T-cell (primary cell): ENCODE measurements around the gene NKTR. TPM values are rescaled to one million over a fixed set of nuclear protein-coding genes. Genes with fewer than 3 reads are reported as not detected.

Source experiments
- ATAC-seq, 4 experiments: fragments of 200-7000 bp in 3 of 4; fragments of 150-1000 bp in 1 of 4; cut with Tn5 transposase; replicated peaks in 1 of 4; 1 replicate in 3 of 4; 2 replicates in 1 of 4; pipeline ENCODE4 v1.10.0; 2021; ENCODE audit warnings: moderate library complexity in 3 of 4, mild to moderate bottlenecking in 2 of 4, moderate number of reproducible peaks in 1 of 4
- CTCF ChIA-PET, 2 donors: fragments of 300-600 bp; sonication (Branson Sonifier 250); formaldehyde crosslinking; loops; one replicate each; lab custom pipeline; 2022; ENCODE audit warnings: antibody characterized with exemption in 2 of 2; lab: Charles Lee
- POLR2A ChIA-PET, 2 donors: fragments of 300-600 bp; sonication (Branson Sonifier 250); formaldehyde crosslinking; loops; one replicate each; lab custom pipeline; 2022; ENCODE audit warnings: antibody characterized with exemption in 2 of 2; lab: Charles Lee
- DNase-seq, 35 experiments: peaks; one replicate each; pipeline versions ENCODE4 v3.0.0 to v3.0.0-alpha.2; 2013 to 2023
- H3K27ac ChIP-seq: one replicate; pipeline ENCODE4 v1.5.1; 2013; ENCODE audit warnings: low read length
- H3K27me3 ChIP-seq, 2 experiments: replicated peaks in 1 of 2; 1 replicate in 1 of 2; 2 replicates in 1 of 2; pipeline versions ENCODE4 v1.6.1 to v1.7.0; 2013; ENCODE audit warnings: low read length in 1 of 2, mixed read lengths in 1 of 2; ENCODE audit not compliant: control insufficient read depth in 2 of 2, insufficient read depth in 2 of 2; ENCODE audit errors: extremely low read depth in 1 of 2
- H3K36me3 ChIP-seq, 2 donors: 1 replicate in 1 of 2; 2 replicates in 1 of 2; pipeline versions ENCODE4 v1.6.1 to v1.7.0; 2013; ENCODE audit warnings: low read length in 1 of 2; ENCODE audit not compliant: control insufficient read depth in 2 of 2, insufficient read depth in 1 of 2; ENCODE audit errors: extremely low read depth in 1 of 2
- H3K4me1 ChIP-seq, 2 experiments: 1 replicate in 1 of 2; 2 replicates in 1 of 2; pipeline versions ENCODE4 v1.6.1 to v1.7.0; 2013; ENCODE audit warnings: low read length in 2 of 2, mixed read lengths in 1 of 2; ENCODE audit not compliant: insufficient read depth in 2 of 2, control insufficient read depth in 1 of 2; ENCODE audit errors: extremely low read depth in 1 of 2
- H3K4me3 ChIP-seq, 2 donors: 1 replicate in 1 of 2; 2 replicates in 1 of 2; pipeline versions ENCODE4 v1.5.1 to v1.7.0; 2013; ENCODE audit warnings: mild to moderate bottlenecking in 2 of 2, low read length in 1 of 2, moderate library complexity in 1 of 2; ENCODE audit not compliant: control insufficient read depth in 1 of 2; ENCODE audit errors: extremely low read depth in 1 of 2
- H3K9me3 ChIP-seq: 2 replicates; pipeline ENCODE4 v1.7.0; 2013
- H3K27ac Mint-ChIP-seq, 2 donors: one replicate each; pipeline ENCODE4 v1.8.0; 2020 to 2021; ENCODE audit warnings: mild to moderate bottlenecking in 2 of 2, mixed read lengths in 2 of 2
- H3K27me3 Mint-ChIP-seq, 2 donors: one replicate each; pipeline ENCODE4 v1.8.0; 2021 to 2022; ENCODE audit warnings: mixed read lengths in 2 of 2
- H3K36me3 Mint-ChIP-seq: one replicate; pipeline ENCODE4 v1.8.0; 2021; ENCODE audit warnings: mixed read lengths
- H3K4me1 Mint-ChIP-seq, 3 donors: one replicate each; pipeline ENCODE4 v1.8.0; 2020 to 2022; ENCODE audit warnings: mixed read lengths in 3 of 3, mild to moderate bottlenecking in 1 of 3
- H3K4me3 Mint-ChIP-seq, 3 donors: one replicate each; pipeline ENCODE4 v1.8.0; 2020 to 2022; ENCODE audit warnings: mild to moderate bottlenecking in 3 of 3, mixed read lengths in 3 of 3, moderate library complexity in 3 of 3
- H3K9me3 Mint-ChIP-seq, 3 donors: one replicate each; pipeline ENCODE4 v1.8.0; 2020 to 2022; ENCODE audit warnings: mixed read lengths in 3 of 3
- WGBS: methylation state at CpG from one replicate; pipeline ENCODE4 v1.1.5; 2013; ENCODE audit warnings: missing lambda C conversion rate; ENCODE audit not compliant: insufficient coverage; 5-methylcytosine and 5-hydroxymethylcytosine counted together
- total RNA-seq, 35 experiments: library from RNA in 6 of 35; stranded (reverse) in 6 of 35; fragments of 120-200 nt in 1 of 35; gene quantifications; one replicate each; pipeline versions ENCODE4 v1.2.1 to v1.2.4 and lab custom pipeline; 2013 to 2026

Gene NKTR
- total RNA-seq, 5 donors from 2014 or later (not counting 1 experiment from before 2014, with no cell fraction given) = 185 to 252 (median 209) TPM

- ATAC-seq (no peak), DNase-seq (no peak)
- Mint-ChIP-seq H3K27ac (no peak overlapping the region), H3K27me3 (peaks cover 5 to 9% of the 10 kb centered on the region in 2 donors), H3K9me3 (no peaks in the 10 kb centered on the region), H3K4me1 (peaks cover 0 to 7% (median 5%) of the 10 kb centered on the region in 3 donors), H3K4me3 (no peak overlapping the region), H3K36me3 (no peaks in the 10 kb centered on the region)
- CTCF ChIA-PET = no interaction called here
- no peak overlapping the region for H3K4me3 ChIP-seq
- no peaks in the 10 kb centered on the region for H3K36me3 ChIP-seq
- peaks cover 0 to 46% of the 10 kb centered on the region in 2 experiments for H3K27me3 ChIP-seq
- H3K4me1 ChIP-seq = peaks cover 0 to 12% of the 10 kb centered on the region in 2 experiments
- POLR2A ChIA-PET = no interaction called here
- no peaks in the 10 kb centered on the region for H3K9me3 ChIP-seq
- H3K27ac ChIP-seq = no peak overlapping the region
Measured at GRCh38 chr3:42694366-42694765, 93.9 kb downstream of the NKTR start.

GRCh38 chr3:42696356-42697288 lies 96.1 kb downstream of the NKTR start:
- Histone ChIP-seq H3K9me3 (no peaks in the 10 kb centered on the region), H3K36me3 (no peaks in the 10 kb centered on the region), H3K4me1 (peaks cover 0 to 17% of the 10 kb centered on the region in 2 experiments), H3K4me3 (no peak overlapping the region), H3K27me3 (peaks cover 0 to 61% of the 10 kb centered on the region in 2 experiments), H3K27ac (no peak overlapping the region)
- DNase-seq (peak in 2 of 35 experiments; percentile 5 to 19), ATAC-seq (no peak)
- no peak overlapping the region for H3K27ac Mint-ChIP-seq
- H3K4me1 Mint-ChIP-seq = peaks cover 0 to 11% (median 5%) of the 10 kb centered on the region in 3 donors
- H3K27me3 Mint-ChIP-seq = peaks cover 0 to 5% of the 10 kb centered on the region in 2 donors
- POLR2A ChIA-PET = no interaction called here
- WGBS = 69% methylated on average over 14 of the region's 19 CpGs
- no peak overlapping the region for H3K4me3 Mint-ChIP-seq
- no peaks in the 10 kb centered on the region for H3K9me3 Mint-ChIP-seq
- CTCF ChIA-PET = no interaction called here
- no peaks in the 10 kb centered on the region for H3K36me3 Mint-ChIP-seq

DNA sequence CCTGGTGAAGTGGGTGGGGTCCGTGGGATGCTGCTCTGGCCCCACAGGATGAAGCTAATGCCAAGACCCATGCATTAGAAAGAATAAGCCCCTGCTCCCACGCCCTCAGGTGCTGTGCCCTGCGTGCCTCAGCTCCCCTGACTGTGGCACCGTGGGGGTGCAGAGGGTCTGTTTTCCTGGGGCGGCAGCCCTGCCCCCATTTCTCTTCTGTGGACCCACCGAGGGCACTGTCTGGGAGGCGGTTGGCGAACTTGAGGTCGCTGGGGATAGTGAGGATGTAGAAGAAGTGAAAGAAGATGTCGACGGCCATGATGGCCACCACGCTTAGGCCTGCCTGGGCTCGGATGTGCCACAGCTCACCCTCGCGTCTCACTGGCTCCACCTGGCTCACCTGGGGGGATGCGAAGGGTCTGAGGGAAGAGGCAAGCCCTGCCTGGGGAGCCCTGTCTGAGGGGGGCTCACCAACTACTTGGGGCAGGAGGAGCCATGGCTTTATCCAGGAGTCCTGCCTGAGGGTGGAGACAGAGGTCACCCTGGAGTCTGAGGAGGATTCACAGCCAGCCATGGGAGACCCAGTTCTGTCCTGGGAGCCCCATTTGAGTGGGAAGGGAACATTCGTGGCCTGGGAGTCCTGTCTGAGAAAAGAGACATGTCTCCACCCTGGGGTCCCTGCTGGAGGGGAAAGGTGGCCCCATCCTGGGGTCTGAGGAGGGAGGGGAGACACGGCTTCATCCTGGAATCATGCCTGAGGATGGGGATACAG lies 97.0 kb downstream of the NKTR start:
- Mint-ChIP-seq H3K27ac (no peak overlapping the region), H3K36me3 (no peaks in the 10 kb centered on the region), H3K4me1 (peaks cover 0 to 11% (median 5%) of the 10 kb centered on the region in 3 donors), H3K9me3 (no peaks in the 10 kb centered on the region), H3K4me3 (no peak overlapping the region), H3K27me3 (peaks cover 0 to 5% of the 10 kb centered on the region in 2 donors)
- Histone ChIP-seq H3K36me3 (no peaks in the 10 kb centered on the region), H3K4me3 (no peak overlapping the region), H3K9me3 (no peaks in the 10 kb centered on the region), H3K4me1 (peaks cover 0 to 19% of the 10 kb centered on the region in 2 experiments), H3K27ac (no peak overlapping the region), H3K27me3 (peaks cover 0 to 70% of the 10 kb centered on the region in 2 experiments)
- 85% methylated on average over 11 of the region's 18 CpGs for WGBS
- ATAC-seq = no peak
- ChIA-PET CTCF (no interaction called here), POLR2A (no interaction called here)
- DNase-seq = peak in 2 of 35 experiments; percentile 10 to 14

Other genes starting within 250 kb of the NKTR start
- gene LYZL4, start 190.1 kb upstream of the NKTR start, total RNA-seq = not detected
- 10 to 100 TPM; 68.0 to 92.4 (median 76.1) TPM for gene VIPR1, start 98.0 kb upstream of the NKTR start, total RNA-seq
- 10 to 100 TPM; 50.1 to 71.2 (median 53.6) TPM for gene SEC22C, start 18.7 kb upstream of the NKTR start, total RNA-seq
- gene SS18L2, start 9.8 kb upstream of the NKTR start, total RNA-seq = 10 to 100 TPM; 33.0 to 52.6 (median 46.4) TPM
- gene ZBTB47, start 53.0 kb downstream of the NKTR start, total RNA-seq = 1 to 10 TPM in 2 of 5 donors, under 1 TPM in 3; 0.53 to 1.2 (median 0.98) TPM
- not detected for gene KLHL40, start 84.9 kb downstream of the NKTR start, total RNA-seq
- not detected for gene HHATL, start 102.1 kb downstream of the NKTR start, total RNA-seq
- 1 to 10 TPM in 3 of 5 donors, under 1 TPM in 1, not detected in 1; 0.28 to 2.1 (median 1.3) TPM for gene CCDC13, start 172.6 kb downstream of the NKTR start, total RNA-seq
- 10 to 100 TPM; 17.3 to 27.8 (median 24.3) TPM for gene HIGD1A, start 203.8 kb downstream of the NKTR start, total RNA-seq
- 1 to 10 TPM in 2 of 5 donors, under 1 TPM in 2, not detected in 1; 0.20 to 1.2 (median 0.80) TPM for gene ACKR2, start 208.8 kb downstream of the NKTR start, total RNA-seq